Tibial nerve (tissue), 4 donors: ENCODE results near the gene BCAR1. TPM values are rescaled to one million over a fixed set of nuclear protein-coding genes. Genes with fewer than 3 reads are reported as not detected.
"Not testable (repeated sequence)": the region's sequence is repeated elsewhere in the genome, so short reads cannot be mapped to it uniquely, and the experiment has no call there.

Experiments
- DNase-seq, 2 donors: peaks; one replicate each; pipeline ENCODE4 v3.0.0-alpha.2; 2019; ENCODE audit warnings: low spot score in 2 of 2
- H3K27ac ChIP-seq, 4 donors: fragments of 200-600 bp; sonication (generic) in 3 of 4; one replicate each; pipeline ENCODE4 v1.5.1; 2017 to 2019; ENCODE audit warnings: mild to moderate bottlenecking in 1 of 4
- H3K27me3 ChIP-seq, 2 donors: fragments of 200-600 bp; sonication (generic) in 1 of 2; one replicate each; pipeline versions ENCODE4 v1.5.1 to v1.6.0; 2017 to 2019
- H3K36me3 ChIP-seq, 3 donors: fragments of 200-600 bp; sonication (generic); one replicate each; pipeline ENCODE4 v1.5.1; 2018 to 2019
- H3K4me1 ChIP-seq, 4 donors: fragments of 200-600 bp; sonication (generic) in 3 of 4; one replicate each; pipeline ENCODE4 v1.5.1; 2017 to 2019
- H3K4me3 ChIP-seq, 4 donors: fragments of 200-600 bp; sonication (generic) in 3 of 4; one replicate each; pipeline ENCODE4 v1.5.1; 2017 to 2019; ENCODE audit warnings: mild to moderate bottlenecking in 1 of 4, moderate library complexity in 1 of 4
- H3K9me3 ChIP-seq, 4 donors: fragments of 200-600 bp; sonication (generic) in 3 of 4; one replicate each; pipeline ENCODE4 v1.5.1; 2017 to 2019
- CTCF ChIP-seq, 5 experiments: fragments of 200-600 bp in 3 of 5; fragments of 450-650 bp in 2 of 5; sonication (generic) in 3 of 5; IDR thresholded peaks; one replicate each; pipeline ENCODE4 v1.5.1; 2016 to 2019; ENCODE audit warnings: antibody characterized with exemption in 5 of 5, mild to moderate bottlenecking in 3 of 5, moderate library complexity in 2 of 5
- EP300 ChIP-seq, 2 donors: sonication (generic); formaldehyde crosslinking; IDR thresholded peaks; one replicate each; pipeline ENCODE4 v1.6.1; 2017; ENCODE audit warnings: antibody characterized with exemption in 2 of 2, mild to moderate bottlenecking in 1 of 2
- POLR2A ChIP-seq, 2 donors: fragments of 450-650 bp; IDR thresholded peaks; one replicate each; pipeline ENCODE4 v1.6.1; 2017; ENCODE audit warnings: antibody characterized with exemption in 2 of 2, mild to moderate bottlenecking in 2 of 2, moderate library complexity in 2 of 2
- WGBS, 2 donors: methylation state at CpG; one replicate each; pipeline ENCODE4 v1.1.5; 2018; 5-methylcytosine and 5-hydroxymethylcytosine counted together
- total RNA-seq, 4 donors: library from RNA; depleted of rRNA; stranded (reverse); fragments of >200 nt; gene quantifications; one replicate each; pipeline ENCODE4 v1.1.0, GENCODE V29; 2016

Gene BCAR1
- total RNA-seq, 4 donors from 2014 or later = 41.0 to 57.3 (median 42.9) TPM

DNA sequence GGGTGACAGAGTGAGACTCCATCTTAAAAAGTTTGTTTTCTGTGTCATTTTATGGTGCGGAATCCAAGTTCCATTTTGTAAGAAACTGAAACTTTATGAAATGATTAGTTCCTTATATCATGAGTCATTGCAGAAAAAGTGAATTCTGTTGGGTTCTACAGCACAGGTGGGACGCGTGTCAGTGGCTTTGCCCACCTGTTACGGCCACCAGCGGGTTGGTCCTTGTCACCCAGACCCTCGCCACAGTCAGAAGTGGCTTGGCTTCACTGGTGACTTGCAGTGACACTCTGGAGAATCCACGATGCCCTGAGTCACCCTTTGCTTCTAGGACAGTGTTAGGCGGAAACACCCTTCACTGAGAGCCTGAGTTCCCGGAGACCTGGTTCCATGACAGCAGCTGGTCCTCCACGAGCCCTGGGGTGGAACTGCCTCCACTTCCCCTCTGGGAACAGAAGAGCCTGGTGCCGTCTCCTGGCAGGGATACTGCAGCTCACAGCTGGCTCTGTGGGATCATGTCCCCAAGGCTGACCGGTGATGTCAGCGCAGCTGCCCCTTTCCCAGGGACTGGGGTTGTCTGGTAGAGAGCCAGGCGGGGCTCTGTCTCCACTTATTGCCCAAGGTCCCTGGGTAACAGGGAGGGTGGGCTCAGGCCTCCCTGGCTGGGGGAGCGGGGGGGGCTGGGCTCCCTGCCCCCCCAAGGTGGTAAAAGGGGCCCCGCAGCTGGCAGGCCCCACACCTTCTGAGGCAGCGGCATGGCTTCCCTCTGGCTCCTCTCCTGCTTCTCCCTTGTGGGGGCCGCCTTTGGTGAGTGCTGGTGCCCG lies 33.0 kb downstream of the BCAR1 start, which contains the start of gene CTRB1:
CTRB1 (plus strand) TSS at position 733 of the 821 bp plus-strand sequence; CDS start at position 753, 20 bp downstream.
- Histone ChIP-seq H3K27ac (no peak within 1 kb of the TSS), H3K4me1 (peaks cover 0 to 8% (median 0%) of the 10 kb centered on the region in 4 donors), H3K36me3 (no peaks in the 10 kb centered on the region), H3K4me3 (no peak within 1 kb of the TSS), H3K27me3 (no peaks in the 10 kb centered on the region), H3K9me3 (no peaks in the 10 kb centered on the region)
- 77 to 81% methylated on average over 14 of the region's 19 CpGs for WGBS, 2 donors
- TF ChIP-seq EP300 (IDR thresholded peaks at IDR 0.05) (no peak), POLR2A (IDR thresholded peaks at IDR 0.05) (no peak)
- DNase-seq = no peak

DNA sequence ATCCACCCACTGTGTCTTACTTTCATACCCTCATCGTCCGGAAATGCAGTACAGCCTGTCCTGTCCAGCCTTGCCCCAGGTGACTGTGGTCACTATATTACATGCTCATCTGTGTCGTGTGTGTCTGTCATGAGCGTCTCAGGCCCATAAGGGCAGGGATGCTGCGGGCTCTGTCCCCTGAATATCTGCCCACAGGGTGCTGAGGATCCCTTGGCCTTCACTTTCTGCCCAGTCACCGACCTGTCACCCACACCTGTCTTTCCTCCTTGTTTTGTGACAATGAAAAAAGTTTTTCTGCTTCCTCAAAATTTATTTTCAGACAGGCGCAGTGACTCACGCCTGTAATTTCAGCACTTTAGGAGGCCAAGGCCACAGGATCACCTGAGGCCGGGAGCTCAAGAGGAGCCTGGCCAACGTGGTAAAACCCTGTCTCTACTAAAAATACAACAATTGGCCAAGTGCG lies 34.0 kb downstream of the BCAR1 start:
- no peaks in the 10 kb centered on the region for H3K27me3 ChIP-seq
- H3K27ac ChIP-seq = no peak overlapping the region
- no peak for TF ChIP-seq CTCF (IDR thresholded peaks at IDR 0.05)
- TF ChIP-seq EP300 (IDR thresholded peaks at IDR 0.05) = no peak
- no peak for TF ChIP-seq POLR2A (IDR thresholded peaks at IDR 0.05)
- no peak for DNase-seq
- no peaks in the 10 kb centered on the region for H3K36me3 ChIP-seq
- no peaks in the 10 kb centered on the region for H3K9me3 ChIP-seq
- peaks cover 0 to 8% (median 0%) of the 10 kb centered on the region in 4 donors for H3K4me1 ChIP-seq
- H3K4me3 ChIP-seq = no peak overlapping the region
- WGBS, 2 donors = 87 to 93% methylated on average over 11 of the region's 11 CpGs

GRCh38 chr16:75216576-75216975 lies 34.8 kb downstream of the BCAR1 start:
- no peak for DNase-seq
- Histone ChIP-seq H3K4me1 (peaks cover 0 to 8% (median 0%) of the 10 kb centered on the region in 4 donors), H3K36me3 (no peaks in the 10 kb centered on the region), H3K4me3 (no peak overlapping the region), H3K27me3 (no peaks in the 10 kb centered on the region), H3K9me3 (no peaks in the 10 kb centered on the region), H3K27ac (no peak overlapping the region)
- WGBS, 2 donors = 80 to 84% methylated on average over 7 of the region's 7 CpGs
- TF ChIP-seq CTCF (IDR thresholded peaks at IDR 0.05) = no peak
- TF ChIP-seq POLR2A (IDR thresholded peaks at IDR 0.05) = no peak
- no peak for TF ChIP-seq EP300 (IDR thresholded peaks at IDR 0.05)

DNA sequence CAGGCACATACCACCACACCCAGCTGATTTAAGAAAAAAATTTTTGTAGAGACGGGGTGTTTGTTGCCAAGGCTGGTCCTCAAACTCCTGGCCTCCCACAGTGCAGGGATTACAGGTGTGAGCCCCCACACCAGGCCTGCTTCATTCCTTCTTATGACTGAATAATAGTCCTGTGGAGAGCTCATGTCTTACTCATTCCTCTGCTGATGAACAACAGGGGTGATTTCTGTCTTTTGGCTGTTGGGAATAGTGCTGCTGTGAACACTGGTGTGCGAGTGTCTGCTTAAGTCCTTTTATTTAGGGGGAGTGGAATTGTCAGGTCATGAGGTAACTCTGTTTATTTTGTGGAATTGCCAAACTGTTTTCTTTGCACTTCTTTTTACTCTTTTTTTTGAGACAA lies 35.3 kb downstream of the BCAR1 start:
- Histone ChIP-seq H3K4me3 (no peak overlapping the region), H3K4me1 (peaks cover 0 to 8% (median 0%) of the 10 kb centered on the region in 4 donors), H3K9me3 (no peaks in the 10 kb centered on the region), H3K36me3 (no peaks in the 10 kb centered on the region), H3K27ac (no peak overlapping the region), H3K27me3 (no peaks in the 10 kb centered on the region)
- DNase-seq = no peak
- TF ChIP-seq POLR2A (IDR thresholded peaks at IDR 0.05) (no peak), CTCF (IDR thresholded peaks at IDR 0.05) (no peak), EP300 (IDR thresholded peaks at IDR 0.05) (no peak)
- 85 to 87% methylated on average over 2 of the region's 2 CpGs for WGBS, 2 donors

- not testable (repeated sequence) for H3K27me3 ChIP-seq, H3K4me3 ChIP-seq, H3K4me1 ChIP-seq, H3K27ac ChIP-seq, H3K36me3 ChIP-seq, DNase-seq, H3K9me3 ChIP-seq
- WGBS, 2 donors = 73 to 88% methylated on average over 10 of the region's 10 CpGs
Observed at GRCh38 chr16:75211286-75211685, 40.1 kb downstream of the BCAR1 start.

GRCh38 chr16:75209944-75210343 lies 41.5 kb downstream of the BCAR1 start:
- no peaks in the 10 kb centered on the region for H3K36me3 ChIP-seq
- DNase-seq = no peak
- H3K4me1 ChIP-seq = no peaks in the 10 kb centered on the region
- 86 to 89% methylated on average over 5 of the region's 5 CpGs for WGBS, 2 donors
- no peak for TF ChIP-seq EP300 (IDR thresholded peaks at IDR 0.05)
- TF ChIP-seq POLR2A (IDR thresholded peaks at IDR 0.05) = no peak
- TF ChIP-seq CTCF (IDR thresholded peaks at IDR 0.05) = no peak
- H3K27ac ChIP-seq = no peak overlapping the region
- no peak overlapping the region for H3K4me3 ChIP-seq
- no peaks in the 10 kb centered on the region for H3K9me3 ChIP-seq
- peaks cover 0 to 5% of the 10 kb centered on the region in 2 donors for H3K27me3 ChIP-seq

GRCh38 chr16:75209514-75209913 lies 41.9 kb downstream of the BCAR1 start:
- WGBS, 2 donors = 92 to 93% methylated on average over 7 of the region's 7 CpGs

More at GRCh38 chr16:75209514-75209913, 41.9 kb downstream of the BCAR1 start:
- not testable (repeated sequence) for H3K27ac ChIP-seq, H3K4me3 ChIP-seq, DNase-seq, H3K9me3 ChIP-seq, H3K36me3 ChIP-seq, H3K4me1 ChIP-seq, H3K27me3 ChIP-seq
